WTC11 (cell line): ENCODE results near the gene PCDHGA6. TPM values are rescaled to one million over a fixed set of nuclear protein-coding genes. Genes with fewer than 3 reads are reported as not detected.

Experiments used
- ATAC-seq: fragments of 200-7000 bp; cut with Tn5 transposase; 2 replicates; pipeline ENCODE4 v1.10.0; 2021; ENCODE audit warnings: mild to moderate bottlenecking, moderate library complexity
- CTCF ChIA-PET: fragments of 300-600 bp; sonication (Branson Sonifier 250); formaldehyde crosslinking; loops from one replicate; lab custom pipeline; 2021; ENCODE audit warnings: antibody characterized with exemption; lab: Charles Lee
- POLR2A ChIA-PET: fragments of 350-600 bp; sonication (Branson Sonifier 250); formaldehyde crosslinking; loops from one replicate; lab custom pipeline; 2021; ENCODE audit warnings: antibody characterized with exemption; lab: Charles Lee
- DNase-seq: peaks from one replicate; pipeline ENCODE4 v3.0.0; 2021; ENCODE audit warnings: low spot score
- H3K27ac Mint-ChIP-seq: 2 replicates; pipeline ENCODE4 v1.8.0; 2021; ENCODE audit warnings: mixed read lengths
- H3K27me3 Mint-ChIP-seq: 2 replicates; pipeline ENCODE4 v1.8.0; 2021; ENCODE audit warnings: low read depth, mild to moderate bottlenecking, moderate library complexity, mixed read lengths
- H3K36me3 Mint-ChIP-seq: 2 replicates; pipeline ENCODE4 v1.8.0; 2021; ENCODE audit warnings: mixed read lengths
- H3K4me1 Mint-ChIP-seq: 2 replicates; pipeline ENCODE4 v1.8.0; 2022; ENCODE audit warnings: mixed read lengths
- H3K4me3 Mint-ChIP-seq: 2 replicates; pipeline ENCODE4 v1.8.0; 2021; ENCODE audit warnings: mild to moderate bottlenecking, moderate library complexity, mixed read lengths
- H3K9me3 Mint-ChIP-seq: 2 replicates; pipeline ENCODE4 v1.8.0; 2021; ENCODE audit warnings: mixed read lengths
- ELF4 ChIP-seq: sonication (generic); formaldehyde crosslinking; IDR thresholded peaks from 2 replicates; pipeline ENCODE4 v1.8.1; 2022; ENCODE audit warnings: low read depth, mild to moderate bottlenecking, moderate library complexity, missing genetic modification reagents
- EMX1 ChIP-seq: fragments of 250-450 bp; sonication (Bioruptor Pico); IDR thresholded peaks from 2 replicates; pipeline ENCODE4 v1.8.0; 2021; ENCODE audit warnings: mild to moderate bottlenecking
- ESRRA ChIP-seq: sonication (generic); formaldehyde crosslinking; IDR thresholded peaks from 2 replicates; pipeline ENCODE4 v1.8.1; 2022; ENCODE audit warnings: mild to moderate bottlenecking, missing genetic modification reagents, borderline replicate concordance
- NFATC4 ChIP-seq: fragments of 250-450 bp; sonication (Bioruptor Pico); IDR thresholded peaks from 2 replicates; pipeline ENCODE4 v1.9.0; 2021; ENCODE audit warnings: mild to moderate bottlenecking
- NFE2L1 ChIP-seq: sonication (generic); formaldehyde crosslinking; IDR thresholded peaks from 2 replicates; pipeline ENCODE4 v1.8.1; 2023; ENCODE audit warnings: missing genetic modification reagents
- NFYB ChIP-seq: sonication (generic); formaldehyde crosslinking; conservative IDR thresholded peaks from 2 replicates; pipeline ENCODE4 v1.8.0; 2022; ENCODE audit warnings: low read depth, missing genetic modification reagents
- NR1H2 ChIP-seq: sonication (generic); formaldehyde crosslinking; IDR thresholded peaks from 2 replicates; pipeline ENCODE4 v1.9.0; 2021; ENCODE audit warnings: mild to moderate bottlenecking, moderate library complexity, missing genetic modification reagents
- SOX15 ChIP-seq: fragments of 250-450 bp; sonication (Bioruptor Pico); IDR thresholded peaks from 2 replicates; pipeline ENCODE4 v1.9.0; 2021; ENCODE audit warnings: mild to moderate bottlenecking
- TP53 ChIP-seq: sonication (generic); formaldehyde crosslinking; IDR thresholded peaks from 2 replicates; pipeline ENCODE4 v1.8.1; 2023; ENCODE audit warnings: mild to moderate bottlenecking, missing genetic modification reagents
- ZNF121 ChIP-seq: sonication (generic); formaldehyde crosslinking; IDR thresholded peaks from 2 replicates; pipeline ENCODE4 v1.8.0; 2023; ENCODE audit warnings: missing genetic modification reagents
- total RNA-seq: library from RNA; stranded (reverse); gene quantifications from 3 replicates; pipeline ENCODE4 v1.2.3, GENCODE V29; 2021
- TF ChIP-seq, protein P1 (sequence below): sonication (generic); formaldehyde crosslinking; IDR thresholded peaks from 2 replicates; pipeline ENCODE4 v1.8.0; 2022; ENCODE audit warnings: mild to moderate bottlenecking, missing genetic modification reagents
- TF ChIP-seq, protein P2 (sequence below): fragments of 200-600 bp; IDR thresholded peaks from 2 replicates; pipeline ENCODE4 v1.8.0; 2022; ENCODE audit warnings: antibody characterized with exemption
- TF ChIP-seq, protein P3 (sequence below): sonication (generic); formaldehyde crosslinking; IDR thresholded peaks from 2 replicates; pipeline ENCODE4 v1.8.1; 2023; ENCODE audit warnings: mild to moderate bottlenecking, missing genetic modification reagents, moderate library complexity
- TF ChIP-seq, protein P4 (sequence below): sonication (generic); formaldehyde crosslinking; IDR thresholded peaks from 2 replicates; pipeline ENCODE4 v1.8.0; 2022; ENCODE audit warnings: mild to moderate bottlenecking, missing genetic modification reagents
- TF ChIP-seq, protein P5 (sequence below): sonication (generic); formaldehyde crosslinking; IDR thresholded peaks from 2 replicates; pipeline ENCODE4 v1.8.1; 2022; ENCODE audit warnings: low read depth, missing genetic modification reagents, borderline replicate concordance
- TF ChIP-seq, protein P6 (sequence below): sonication (generic); formaldehyde crosslinking; IDR thresholded peaks from 2 replicates; pipeline ENCODE4 v1.8.0; 2022; ENCODE audit warnings: mild to moderate bottlenecking, missing genetic modification reagents
- TF ChIP-seq, protein P7 (sequence below): sonication (generic); formaldehyde crosslinking; IDR thresholded peaks from 2 replicates; pipeline ENCODE4 v1.8.1; 2022; ENCODE audit warnings: missing genetic modification reagents, borderline replicate concordance

The PCDHGA6 gene
- total RNA-seq, 1 experiment from 2014 or later = 3.3 TPM

DNA sequence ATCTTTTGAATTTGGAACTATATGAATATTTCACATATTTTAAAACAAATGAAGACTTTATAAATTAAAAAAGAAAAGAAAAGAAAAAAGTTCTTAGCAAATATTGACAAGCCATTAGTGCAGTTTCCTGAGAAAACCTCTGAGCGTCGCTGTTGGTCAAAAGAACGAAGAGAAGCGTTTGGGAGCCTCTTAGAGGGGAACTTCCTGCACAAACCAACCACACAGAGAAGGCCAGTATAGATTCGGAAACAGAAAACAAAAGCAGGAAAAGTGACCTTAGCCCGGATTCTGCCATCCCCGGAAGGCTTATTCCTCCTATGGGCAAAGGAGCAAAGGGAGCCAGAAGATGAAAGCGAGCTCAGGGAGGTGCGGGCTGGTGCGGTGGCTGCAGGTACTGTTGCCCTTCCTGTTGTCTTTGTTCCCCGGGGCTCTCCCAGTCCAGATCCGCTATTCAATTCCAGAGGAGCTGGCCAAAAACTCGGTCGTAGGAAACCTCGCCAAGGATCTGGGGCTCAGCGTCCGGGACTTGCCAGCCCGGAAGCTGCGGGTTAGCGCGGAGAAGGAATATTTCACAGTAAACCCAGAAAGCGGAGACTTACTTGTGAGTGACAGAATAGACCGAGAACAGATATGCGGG lies 13.8 kb upstream of the PCDHGA6 start, which contains the start of gene PCDHGB2 (continued):
- TF ChIP-seq, protein P1, sequence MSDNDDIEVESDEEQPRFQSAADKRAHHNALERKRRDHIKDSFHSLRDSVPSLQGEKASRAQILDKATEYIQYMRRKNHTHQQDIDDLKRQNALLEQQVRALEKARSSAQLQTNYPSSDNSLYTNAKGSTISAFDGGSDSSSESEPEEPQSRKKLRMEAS (CRISPR knock-in tag) = no peak
- TF ChIP-seq, protein P2, sequence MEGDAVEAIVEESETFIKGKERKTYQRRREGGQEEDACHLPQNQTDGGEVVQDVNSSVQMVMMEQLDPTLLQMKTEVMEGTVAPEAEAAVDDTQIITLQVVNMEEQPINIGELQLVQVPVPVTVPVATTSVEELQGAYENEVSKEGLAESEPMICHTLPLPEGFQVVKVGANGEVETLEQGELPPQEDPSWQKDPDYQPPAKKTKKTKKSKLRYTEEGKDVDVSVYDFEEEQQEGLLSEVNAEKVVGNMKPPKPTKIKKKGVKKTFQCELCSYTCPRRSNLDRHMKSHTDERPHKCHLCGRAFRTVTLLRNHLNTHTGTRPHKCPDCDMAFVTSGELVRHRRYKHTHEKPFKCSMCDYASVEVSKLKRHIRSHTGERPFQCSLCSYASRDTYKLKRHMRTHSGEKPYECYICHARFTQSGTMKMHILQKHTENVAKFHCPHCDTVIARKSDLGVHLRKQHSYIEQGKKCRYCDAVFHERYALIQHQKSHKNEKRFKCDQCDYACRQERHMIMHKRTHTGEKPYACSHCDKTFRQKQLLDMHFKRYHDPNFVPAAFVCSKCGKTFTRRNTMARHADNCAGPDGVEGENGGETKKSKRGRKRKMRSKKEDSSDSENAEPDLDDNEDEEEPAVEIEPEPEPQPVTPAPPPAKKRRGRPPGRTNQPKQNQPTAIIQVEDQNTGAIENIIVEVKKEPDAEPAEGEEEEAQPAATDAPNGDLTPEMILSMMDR = peak; percentile 65
- no peak for TF ChIP-seq NFYB
- TF ChIP-seq, protein P3, sequence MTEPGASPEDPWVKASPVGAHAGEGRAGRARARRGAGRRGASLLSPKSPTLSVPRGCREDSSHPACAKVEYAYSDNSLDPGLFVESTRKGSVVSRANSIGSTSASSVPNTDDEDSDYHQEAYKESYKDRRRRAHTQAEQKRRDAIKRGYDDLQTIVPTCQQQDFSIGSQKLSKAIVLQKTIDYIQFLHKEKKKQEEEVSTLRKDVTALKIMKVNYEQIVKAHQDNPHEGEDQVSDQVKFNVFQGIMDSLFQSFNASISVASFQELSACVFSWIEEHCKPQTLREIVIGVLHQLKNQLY (CRISPR knock-in tag) = no peak
- TF ChIP-seq NR1H2 (CRISPR knock-in tag) = no peak

DNA sequence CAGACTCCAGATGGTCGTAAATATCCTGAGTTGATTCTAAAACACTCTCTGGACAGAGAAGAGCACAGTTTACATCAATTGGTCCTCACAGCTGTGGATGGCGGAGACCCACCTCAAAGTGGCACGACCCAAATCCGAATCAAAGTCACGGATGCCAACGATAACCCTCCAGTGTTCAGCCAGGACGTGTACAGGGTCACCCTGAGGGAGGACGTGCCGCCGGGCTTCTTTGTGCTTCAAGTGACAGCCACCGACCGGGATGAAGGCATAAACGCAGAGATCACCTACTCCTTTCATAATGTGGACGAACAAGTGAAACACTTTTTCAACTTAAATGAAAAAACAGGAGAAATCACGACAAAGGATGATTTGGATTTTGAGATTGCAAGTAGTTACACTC lies 13.0 kb upstream of the PCDHGA6 start:
- Mint-ChIP-seq H3K27me3 (peaks cover 18% of the 10 kb centered on the region), H3K27ac (no peak overlapping the region), H3K36me3 (peaks cover 68% of the 10 kb centered on the region), H3K4me1 (peaks cover 27% of the 10 kb centered on the region), H3K4me3 (no peak overlapping the region), H3K9me3 (peaks cover 64% of the 10 kb centered on the region)
- ChIA-PET CTCF (interaction anchor here (0.7 to 1.6 kb wide), 24 partner anchors 9 to 207 kb away, joined by 3 to 16 read pairs (median 5); partner anchors contain the start of genes PCDHB14, PCDHB15, PCDHB16 and PCDHGA1), POLR2A (no interaction called here)
- DNase-seq (no peak), ATAC-seq (no peak)
- no peak for TF ChIP-seq TP53 (CRISPR knock-in tag)
- TF ChIP-seq, protein P4, sequence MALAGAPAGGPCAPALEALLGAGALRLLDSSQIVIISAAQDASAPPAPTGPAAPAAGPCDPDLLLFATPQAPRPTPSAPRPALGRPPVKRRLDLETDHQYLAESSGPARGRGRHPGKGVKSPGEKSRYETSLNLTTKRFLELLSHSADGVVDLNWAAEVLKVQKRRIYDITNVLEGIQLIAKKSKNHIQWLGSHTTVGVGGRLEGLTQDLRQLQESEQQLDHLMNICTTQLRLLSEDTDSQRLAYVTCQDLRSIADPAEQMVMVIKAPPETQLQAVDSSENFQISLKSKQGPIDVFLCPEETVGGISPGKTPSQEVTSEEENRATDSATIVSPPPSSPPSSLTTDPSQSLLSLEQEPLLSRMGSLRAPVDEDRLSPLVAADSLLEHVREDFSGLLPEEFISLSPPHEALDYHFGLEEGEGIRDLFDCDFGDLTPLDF (CRISPR knock-in tag) = no peak
- TF ChIP-seq, protein P5, sequence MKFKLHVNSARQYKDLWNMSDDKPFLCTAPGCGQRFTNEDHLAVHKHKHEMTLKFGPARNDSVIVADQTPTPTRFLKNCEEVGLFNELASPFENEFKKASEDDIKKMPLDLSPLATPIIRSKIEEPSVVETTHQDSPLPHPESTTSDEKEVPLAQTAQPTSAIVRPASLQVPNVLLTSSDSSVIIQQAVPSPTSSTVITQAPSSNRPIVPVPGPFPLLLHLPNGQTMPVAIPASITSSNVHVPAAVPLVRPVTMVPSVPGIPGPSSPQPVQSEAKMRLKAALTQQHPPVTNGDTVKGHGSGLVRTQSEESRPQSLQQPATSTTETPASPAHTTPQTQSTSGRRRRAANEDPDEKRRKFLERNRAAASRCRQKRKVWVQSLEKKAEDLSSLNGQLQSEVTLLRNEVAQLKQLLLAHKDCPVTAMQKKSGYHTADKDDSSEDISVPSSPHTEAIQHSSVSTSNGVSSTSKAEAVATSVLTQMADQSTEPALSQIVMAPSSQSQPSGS (CRISPR knock-in tag) = no peak
- no peak for TF ChIP-seq ELF4 (CRISPR knock-in tag)
- no peak for TF ChIP-seq SOX15 (CRISPR knock-in tag)
- no peak for TF ChIP-seq NFE2L1 (CRISPR knock-in tag)
- no peak for TF ChIP-seq EMX1 (CRISPR knock-in tag)
- no peak for TF ChIP-seq NFATC4 (CRISPR knock-in tag)
- no peak for TF ChIP-seq ESRRA (CRISPR knock-in tag)

DNA sequence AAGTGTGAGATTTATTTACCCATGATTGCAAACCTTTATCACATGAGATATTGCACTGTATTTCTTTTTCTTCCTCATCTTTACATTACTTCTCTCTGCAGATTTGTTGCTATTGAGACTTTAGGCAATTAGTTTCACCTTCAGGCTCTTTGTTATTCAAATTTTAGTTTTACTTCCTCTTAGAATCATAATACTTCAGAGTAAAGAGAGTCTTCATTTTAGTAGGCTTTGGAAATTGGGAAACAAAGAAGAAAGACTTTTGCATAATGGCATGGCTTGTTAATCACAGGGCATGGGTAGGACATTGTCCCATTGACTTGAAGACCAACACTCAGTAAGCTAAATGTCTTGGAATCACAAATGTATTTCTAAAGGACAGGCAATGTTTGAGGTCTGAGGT lies 11.0 kb upstream of the PCDHGA6 start:
- ChIA-PET POLR2A (no interaction called here), CTCF (interaction anchor here (0.8 to 1.3 kb wide), 5 partner anchors 25 to 201 kb away, joined by 3 to 5 read pairs (median 3); partner anchors contain the start of genes PCDHB14, PCDHB15 and PCDHGB4)
- Mint-ChIP-seq H3K9me3 (peaks cover 60% of the 10 kb centered on the region), H3K27ac (no peak overlapping the region), H3K4me1 (peaks cover 27% of the 10 kb centered on the region), H3K27me3 (peaks cover 21% of the 10 kb centered on the region), H3K4me3 (peak overlapping the region; percentile 2; the same call in 1 of the 2 replicates), H3K36me3 (peaks cover 65% of the 10 kb centered on the region)
- DNase-seq = no peak
- no peak for ATAC-seq
- no peak for TF ChIP-seq ZNF121
- TF ChIP-seq, protein P5 (CRISPR knock-in tag) = no peak
- TF ChIP-seq, protein P6, sequence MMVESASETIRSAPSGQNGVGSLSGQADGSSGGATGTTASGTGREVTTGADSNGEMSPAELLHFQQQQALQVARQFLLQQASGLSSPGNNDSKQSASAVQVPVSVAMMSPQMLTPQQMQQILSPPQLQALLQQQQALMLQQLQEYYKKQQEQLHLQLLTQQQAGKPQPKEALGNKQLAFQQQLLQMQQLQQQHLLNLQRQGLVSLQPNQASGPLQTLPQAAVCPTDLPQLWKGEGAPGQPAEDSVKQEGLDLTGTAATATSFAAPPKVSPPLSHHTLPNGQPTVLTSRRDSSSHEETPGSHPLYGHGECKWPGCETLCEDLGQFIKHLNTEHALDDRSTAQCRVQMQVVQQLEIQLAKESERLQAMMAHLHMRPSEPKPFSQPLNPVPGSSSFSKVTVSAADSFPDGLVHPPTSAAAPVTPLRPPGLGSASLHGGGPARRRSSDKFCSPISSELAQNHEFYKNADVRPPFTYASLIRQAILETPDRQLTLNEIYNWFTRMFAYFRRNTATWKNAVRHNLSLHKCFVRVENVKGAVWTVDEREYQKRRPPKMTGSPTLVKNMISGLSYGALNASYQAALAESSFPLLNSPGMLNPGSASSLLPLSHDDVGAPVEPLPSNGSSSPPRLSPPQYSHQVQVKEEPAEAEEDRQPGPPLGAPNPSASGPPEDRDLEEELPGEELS (CRISPR knock-in tag) = no peak
- TF ChIP-seq, protein P7, sequence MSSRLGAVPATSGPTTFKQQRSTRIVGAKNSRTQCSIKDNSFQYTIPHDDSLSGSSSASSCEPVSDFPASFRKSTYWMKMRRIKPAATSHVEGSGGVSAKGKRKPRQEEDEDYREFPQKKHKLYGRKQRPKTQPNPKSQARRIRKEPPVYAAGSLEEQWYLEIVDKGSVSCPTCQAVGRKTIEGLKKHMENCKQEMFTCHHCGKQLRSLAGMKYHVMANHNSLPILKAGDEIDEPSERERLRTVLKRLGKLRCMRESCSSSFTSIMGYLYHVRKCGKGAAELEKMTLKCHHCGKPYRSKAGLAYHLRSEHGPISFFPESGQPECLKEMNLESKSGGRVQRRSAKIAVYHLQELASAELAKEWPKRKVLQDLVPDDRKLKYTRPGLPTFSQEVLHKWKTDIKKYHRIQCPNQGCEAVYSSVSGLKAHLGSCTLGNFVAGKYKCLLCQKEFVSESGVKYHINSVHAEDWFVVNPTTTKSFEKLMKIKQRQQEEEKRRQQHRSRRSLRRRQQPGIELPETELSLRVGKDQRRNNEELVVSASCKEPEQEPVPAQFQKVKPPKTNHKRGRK (CRISPR knock-in tag) = no peak
